K562 (cell line): ENCODE data around the gene BNIP3. TPM values are rescaled to one million over a fixed set of nuclear protein-coding genes. Genes with fewer than 3 reads are reported as not detected.

Experiments used
- TAF7 ChIP-seq: fragments of 450-650 bp; IDR thresholded peaks from 2 replicates; pipeline ENCODE4 v1.6.1; 2016; ENCODE audit warnings: missing genetic modification characterization, missing compliant biosample characterization
- ZNF584 ChIP-seq: fragments of 200-800 bp; sonication (Bioruptor generic); IDR thresholded peaks from 2 replicates; pipeline ENCODE4 v1.6.1; 2016; ENCODE audit warnings: low read depth, mild to moderate bottlenecking, missing genetic modification characterization, missing compliant biosample characterization
- ZNF766 ChIP-seq: fragments of 200-800 bp; sonication (Bioruptor generic); conservative IDR thresholded peaks from 2 replicates; pipeline ENCODE4 v1.6.1; 2016; ENCODE audit warnings: missing genetic modification characterization, missing compliant biosample characterization
- polyA plus RNA-seq, 8 experiments: library from polyadenylated mRNA; depleted of rRNA in 4 of 8; stranded (reverse) in 5 of 8; unstranded in 3 of 8; fragments of >200 nt; fragmentation: Nextera tagmentation in 2 of 8; fragmentation: Illumina TruSeq in 1 of 8; extraction: Ambion mirVana in 2 of 8; extraction: Trizol in 1 of 8; gene quantifications; 2 replicates each; pipeline versions ENCODE4 v1.2.1 to v1.2.3, GENCODE V29; 2011 to 2014; ENCODE audit warnings: inconsistent platforms in 1 of 8, missing spikeins in 1 of 8
- total RNA-seq, 7 experiments: library from RNA; depleted of rRNA in 6 of 7; stranded (reverse); fragments of >200 nt in 6 of 7; fragmentation: Illumina TruSeq in 2 of 7; extraction: Trizol in 2 of 7; gene quantifications; 2 replicates each; pipeline versions ENCODE4 v1.2.1 to v1.2.3, GENCODE V29; 2011 to 2021; ENCODE audit warnings: low replicate concordance in 1 of 7
- TF ChIP-seq, protein P1 (sequence below): sonication (generic); formaldehyde crosslinking; IDR thresholded peaks from 2 replicates; pipeline ENCODE4 v1.8.1; 2023; ENCODE audit warnings: mild to moderate bottlenecking, missing genetic modification reagents
- TF ChIP-seq, protein P2 (sequence below): fragments of 450-650 bp; IDR thresholded peaks from 2 replicates; pipeline ENCODE4 v1.6.1; 2017; ENCODE audit warnings: mild to moderate bottlenecking, moderate library complexity
- TF ChIP-seq, protein P3 (sequence below): fragments of 450-650 bp; IDR thresholded peaks from 2 replicates; pipeline ENCODE4 v1.6.1; 2016; ENCODE audit warnings: mild to moderate bottlenecking, moderate library complexity
- TF ChIP-seq, protein P4 (sequence below): fragments of 450-650 bp; formaldehyde crosslinking; IDR thresholded peaks from 2 replicates; pipeline ENCODE4 v1.4.0; 2020; ENCODE audit warnings: mild to moderate bottlenecking, moderate library complexity

BNIP3 gene
- total and polyA plus RNA-seq, 9 of the 15 experiments (the other 6 are each of a cell fraction or from before 2014, with no cell fraction given), result 9.2 to 119 (median 42.2) TPM

DNA sequence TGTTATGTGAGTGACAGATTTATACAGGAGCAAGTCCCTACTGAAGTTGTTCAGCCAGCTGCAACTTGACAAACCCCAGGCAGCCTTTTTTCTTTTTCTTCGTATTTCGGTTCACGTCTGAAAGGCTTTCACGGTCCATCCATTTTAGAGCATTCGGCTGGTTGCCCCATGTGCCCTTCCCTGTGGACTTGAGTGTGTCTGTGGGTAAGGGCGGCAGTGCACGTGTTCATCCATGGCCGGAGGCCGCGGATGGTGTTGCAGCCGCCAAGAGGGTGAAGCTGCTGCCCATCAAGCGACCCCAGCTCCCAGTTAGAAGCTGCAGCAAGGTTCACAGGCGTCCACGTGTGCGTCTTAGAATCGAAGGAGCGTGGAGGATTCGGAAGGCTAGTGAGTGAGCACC lies 45.0 kb downstream of the BNIP3 start (continued):
- TF ChIP-seq, protein P1, sequence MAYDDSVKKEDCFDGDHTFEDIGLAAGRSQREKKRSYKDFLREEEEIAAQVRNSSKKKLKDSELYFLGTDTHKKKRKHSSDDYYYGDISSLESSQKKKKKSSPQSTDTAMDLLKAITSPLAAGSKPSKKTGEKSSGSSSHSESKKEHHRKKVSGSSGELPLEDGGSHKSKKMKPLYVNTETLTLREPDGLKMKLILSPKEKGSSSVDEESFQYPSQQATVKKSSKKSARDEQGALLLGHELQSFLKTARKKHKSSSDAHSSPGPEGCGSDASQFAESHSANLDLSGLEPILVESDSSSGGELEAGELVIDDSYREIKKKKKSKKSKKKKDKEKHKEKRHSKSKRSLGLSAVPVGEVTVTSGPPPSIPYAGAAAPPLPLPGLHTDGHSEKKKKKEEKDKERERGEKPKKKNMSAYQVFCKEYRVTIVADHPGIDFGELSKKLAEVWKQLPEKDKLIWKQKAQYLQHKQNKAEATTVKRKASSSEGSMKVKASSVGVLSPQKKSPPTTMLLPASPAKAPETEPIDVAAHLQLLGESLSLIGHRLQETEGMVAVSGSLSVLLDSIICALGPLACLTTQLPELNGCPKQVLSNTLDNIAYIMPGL (CRISPR knock-in tag), result no peak
- TF ChIP-seq ZNF766 (no peak), ZNF584 (CRISPR knock-in tag) (no peak), TAF7 (no peak)
- TF ChIP-seq, protein P2, sequence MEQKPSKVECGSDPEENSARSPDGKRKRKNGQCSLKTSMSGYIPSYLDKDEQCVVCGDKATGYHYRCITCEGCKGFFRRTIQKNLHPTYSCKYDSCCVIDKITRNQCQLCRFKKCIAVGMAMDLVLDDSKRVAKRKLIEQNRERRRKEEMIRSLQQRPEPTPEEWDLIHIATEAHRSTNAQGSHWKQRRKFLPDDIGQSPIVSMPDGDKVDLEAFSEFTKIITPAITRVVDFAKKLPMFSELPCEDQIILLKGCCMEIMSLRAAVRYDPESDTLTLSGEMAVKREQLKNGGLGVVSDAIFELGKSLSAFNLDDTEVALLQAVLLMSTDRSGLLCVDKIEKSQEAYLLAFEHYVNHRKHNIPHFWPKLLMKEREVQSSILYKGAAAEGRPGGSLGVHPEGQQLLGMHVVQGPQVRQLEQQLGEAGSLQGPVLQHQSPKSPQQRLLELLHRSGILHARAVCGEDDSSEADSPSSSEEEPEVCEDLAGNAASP, result no peak
- TF ChIP-seq, protein P3, sequence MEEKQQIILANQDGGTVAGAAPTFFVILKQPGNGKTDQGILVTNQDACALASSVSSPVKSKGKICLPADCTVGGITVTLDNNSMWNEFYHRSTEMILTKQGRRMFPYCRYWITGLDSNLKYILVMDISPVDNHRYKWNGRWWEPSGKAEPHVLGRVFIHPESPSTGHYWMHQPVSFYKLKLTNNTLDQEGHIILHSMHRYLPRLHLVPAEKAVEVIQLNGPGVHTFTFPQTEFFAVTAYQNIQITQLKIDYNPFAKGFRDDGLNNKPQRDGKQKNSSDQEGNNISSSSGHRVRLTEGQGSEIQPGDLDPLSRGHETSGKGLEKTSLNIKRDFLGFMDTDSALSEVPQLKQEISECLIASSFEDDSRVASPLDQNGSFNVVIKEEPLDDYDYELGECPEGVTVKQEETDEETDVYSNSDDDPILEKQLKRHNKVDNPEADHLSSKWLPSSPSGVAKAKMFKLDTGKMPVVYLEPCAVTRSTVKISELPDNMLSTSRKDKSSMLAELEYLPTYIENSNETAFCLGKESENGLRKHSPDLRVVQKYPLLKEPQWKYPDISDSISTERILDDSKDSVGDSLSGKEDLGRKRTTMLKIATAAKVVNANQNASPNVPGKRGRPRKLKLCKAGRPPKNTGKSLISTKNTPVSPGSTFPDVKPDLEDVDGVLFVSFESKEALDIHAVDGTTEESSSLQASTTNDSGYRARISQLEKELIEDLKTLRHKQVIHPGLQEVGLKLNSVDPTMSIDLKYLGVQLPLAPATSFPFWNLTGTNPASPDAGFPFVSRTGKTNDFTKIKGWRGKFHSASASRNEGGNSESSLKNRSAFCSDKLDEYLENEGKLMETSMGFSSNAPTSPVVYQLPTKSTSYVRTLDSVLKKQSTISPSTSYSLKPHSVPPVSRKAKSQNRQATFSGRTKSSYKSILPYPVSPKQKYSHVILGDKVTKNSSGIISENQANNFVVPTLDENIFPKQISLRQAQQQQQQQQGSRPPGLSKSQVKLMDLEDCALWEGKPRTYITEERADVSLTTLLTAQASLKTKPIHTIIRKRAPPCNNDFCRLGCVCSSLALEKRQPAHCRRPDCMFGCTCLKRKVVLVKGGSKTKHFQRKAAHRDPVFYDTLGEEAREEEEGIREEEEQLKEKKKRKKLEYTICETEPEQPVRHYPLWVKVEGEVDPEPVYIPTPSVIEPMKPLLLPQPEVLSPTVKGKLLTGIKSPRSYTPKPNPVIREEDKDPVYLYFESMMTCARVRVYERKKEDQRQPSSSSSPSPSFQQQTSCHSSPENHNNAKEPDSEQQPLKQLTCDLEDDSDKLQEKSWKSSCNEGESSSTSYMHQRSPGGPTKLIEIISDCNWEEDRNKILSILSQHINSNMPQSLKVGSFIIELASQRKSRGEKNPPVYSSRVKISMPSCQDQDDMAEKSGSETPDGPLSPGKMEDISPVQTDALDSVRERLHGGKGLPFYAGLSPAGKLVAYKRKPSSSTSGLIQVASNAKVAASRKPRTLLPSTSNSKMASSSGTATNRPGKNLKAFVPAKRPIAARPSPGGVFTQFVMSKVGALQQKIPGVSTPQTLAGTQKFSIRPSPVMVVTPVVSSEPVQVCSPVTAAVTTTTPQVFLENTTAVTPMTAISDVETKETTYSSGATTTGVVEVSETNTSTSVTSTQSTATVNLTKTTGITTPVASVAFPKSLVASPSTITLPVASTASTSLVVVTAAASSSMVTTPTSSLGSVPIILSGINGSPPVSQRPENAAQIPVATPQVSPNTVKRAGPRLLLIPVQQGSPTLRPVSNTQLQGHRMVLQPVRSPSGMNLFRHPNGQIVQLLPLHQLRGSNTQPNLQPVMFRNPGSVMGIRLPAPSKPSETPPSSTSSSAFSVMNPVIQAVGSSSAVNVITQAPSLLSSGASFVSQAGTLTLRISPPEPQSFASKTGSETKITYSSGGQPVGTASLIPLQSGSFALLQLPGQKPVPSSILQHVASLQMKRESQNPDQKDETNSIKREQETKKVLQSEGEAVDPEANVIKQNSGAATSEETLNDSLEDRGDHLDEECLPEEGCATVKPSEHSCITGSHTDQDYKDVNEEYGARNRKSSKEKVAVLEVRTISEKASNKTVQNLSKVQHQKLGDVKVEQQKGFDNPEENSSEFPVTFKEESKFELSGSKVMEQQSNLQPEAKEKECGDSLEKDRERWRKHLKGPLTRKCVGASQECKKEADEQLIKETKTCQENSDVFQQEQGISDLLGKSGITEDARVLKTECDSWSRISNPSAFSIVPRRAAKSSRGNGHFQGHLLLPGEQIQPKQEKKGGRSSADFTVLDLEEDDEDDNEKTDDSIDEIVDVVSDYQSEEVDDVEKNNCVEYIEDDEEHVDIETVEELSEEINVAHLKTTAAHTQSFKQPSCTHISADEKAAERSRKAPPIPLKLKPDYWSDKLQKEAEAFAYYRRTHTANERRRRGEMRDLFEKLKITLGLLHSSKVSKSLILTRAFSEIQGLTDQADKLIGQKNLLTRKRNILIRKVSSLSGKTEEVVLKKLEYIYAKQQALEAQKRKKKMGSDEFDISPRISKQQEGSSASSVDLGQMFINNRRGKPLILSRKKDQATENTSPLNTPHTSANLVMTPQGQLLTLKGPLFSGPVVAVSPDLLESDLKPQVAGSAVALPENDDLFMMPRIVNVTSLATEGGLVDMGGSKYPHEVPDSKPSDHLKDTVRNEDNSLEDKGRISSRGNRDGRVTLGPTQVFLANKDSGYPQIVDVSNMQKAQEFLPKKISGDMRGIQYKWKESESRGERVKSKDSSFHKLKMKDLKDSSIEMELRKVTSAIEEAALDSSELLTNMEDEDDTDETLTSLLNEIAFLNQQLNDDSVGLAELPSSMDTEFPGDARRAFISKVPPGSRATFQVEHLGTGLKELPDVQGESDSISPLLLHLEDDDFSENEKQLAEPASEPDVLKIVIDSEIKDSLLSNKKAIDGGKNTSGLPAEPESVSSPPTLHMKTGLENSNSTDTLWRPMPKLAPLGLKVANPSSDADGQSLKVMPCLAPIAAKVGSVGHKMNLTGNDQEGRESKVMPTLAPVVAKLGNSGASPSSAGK, result no peak
- TF ChIP-seq, protein P4, sequence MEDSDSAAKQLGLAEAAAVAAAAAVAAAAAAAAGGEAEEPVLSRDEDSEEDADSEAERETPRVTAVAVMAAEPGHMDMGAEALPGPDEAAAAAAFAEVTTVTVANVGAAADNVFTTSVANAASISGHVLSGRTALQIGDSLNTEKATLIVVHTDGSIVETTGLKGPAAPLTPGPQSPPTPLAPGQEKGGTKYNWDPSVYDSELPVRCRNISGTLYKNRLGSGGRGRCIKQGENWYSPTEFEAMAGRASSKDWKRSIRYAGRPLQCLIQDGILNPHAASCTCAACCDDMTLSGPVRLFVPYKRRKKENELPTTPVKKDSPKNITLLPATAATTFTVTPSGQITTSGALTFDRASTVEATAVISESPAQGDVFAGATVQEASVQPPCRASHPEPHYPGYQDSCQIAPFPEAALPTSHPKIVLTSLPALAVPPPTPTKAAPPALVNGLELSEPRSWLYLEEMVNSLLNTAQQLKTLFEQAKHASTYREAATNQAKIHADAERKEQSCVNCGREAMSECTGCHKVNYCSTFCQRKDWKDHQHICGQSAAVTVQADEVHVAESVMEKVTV (CRISPR knock-in tag), result no peak
